ENCODE results near the gene ZNF444. TPM values are rescaled to one million over a fixed set of nuclear protein-coding genes. Genes with fewer than 3 reads are reported as not detected.

Gene ZNF444
- total and polyA plus RNA-seq, 9 of the 15 experiments (the other 6 are each of a cell fraction or from before 2014, with no cell fraction given): 0.39 to 40.0 (median 6.9) TPM

DNA sequence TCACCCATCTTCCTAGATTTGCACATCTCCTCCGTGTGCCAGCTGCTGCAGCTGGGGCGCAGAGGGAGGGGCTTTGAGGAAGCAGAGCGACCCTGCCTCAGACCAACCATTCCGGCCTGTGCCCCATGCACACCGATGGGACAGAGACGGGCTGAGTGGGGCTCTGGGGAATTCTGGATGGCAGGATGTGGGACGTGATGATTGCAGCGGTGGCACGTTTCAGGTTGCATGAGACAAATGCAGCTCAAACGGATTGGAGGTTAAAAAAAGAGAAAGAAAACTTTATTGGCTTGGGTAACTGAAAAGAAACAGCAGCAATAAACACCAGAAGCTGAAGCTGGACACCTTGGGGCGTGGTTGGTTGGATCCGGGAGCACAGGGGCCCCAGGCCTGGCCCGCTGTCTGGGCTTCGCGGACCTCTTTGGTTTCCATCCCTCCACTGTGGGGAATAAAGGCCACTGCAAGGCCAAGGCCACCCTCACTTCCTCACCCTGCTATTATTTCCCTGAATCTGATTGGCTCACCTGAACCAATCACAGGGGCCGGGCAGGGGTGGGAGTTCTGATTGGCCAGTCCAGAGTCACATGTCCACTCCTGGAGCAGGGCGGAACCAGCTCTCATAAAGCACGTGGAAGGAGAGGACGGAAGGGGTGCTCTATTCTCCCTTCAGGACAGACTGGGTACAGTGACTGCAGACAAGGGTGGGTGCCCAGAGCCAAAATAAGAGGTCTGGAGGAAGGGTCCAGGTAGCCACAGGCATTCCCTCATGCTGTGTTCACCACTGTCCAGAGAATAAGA is 13.9 kb upstream of the ZNF444 start:
- intact Hi-C loops (cut with micrococcal nuclease): no loop called here
- Histone ChIP-seq H3K9me1 (ENCODE audit: control insufficient read depth, insufficient read depth, low read length) (peaks cover 2% of the 10 kb centered on the region), H3K4me1 (replicated peaks in 1 of 2; ENCODE audit: control insufficient read depth in 2 of 2, insufficient read depth in 2 of 2, low read length in 2 of 2) (peaks cover 16 to 23% of the 10 kb centered on the region in 2 experiments; a peak in 4 of 5 replicates), H3K4me2 (ENCODE audit: insufficient read depth, low read length) (no peak overlapping the region), H3K27ac (ENCODE audit: extremely low read depth, low read depth, low read length) (no peak overlapping the region), H3K27me3 (ENCODE audit: control insufficient read depth in 2 of 2, insufficient read depth in 2 of 2, low read length in 2 of 2) (no peaks in the 10 kb centered on the region), H3K4me3 (no peak overlapping the region), H3K9ac (ENCODE audit: insufficient read depth in 1 of 2, low read depth in 2 of 2, low read length in 2 of 2) (peak overlapping the region in 1 of 2 experiments; percentile 61; a peak in 1 of 4 replicates), H2AFZ (ENCODE audit: low read depth, low read length) (no peak overlapping the region; the same call in 1 of the 2 replicates), H3K79me2 (ENCODE audit: control insufficient read depth, insufficient read depth, low read length) (no peaks in the 10 kb centered on the region), H3K9me3 (replicated peaks; ENCODE audit: control insufficient read depth, insufficient read depth, low read depth, low read length) (no peaks in the 10 kb centered on the region), H4K20me1 (replicated peaks; ENCODE audit: control insufficient read depth, insufficient read depth, low read length) (no peaks in the 10 kb centered on the region), H3K36me3 (ENCODE audit: control insufficient read depth, insufficient read depth, low read length) (no peaks in the 10 kb centered on the region)
- peak; percentile 76 for ATAC-seq
- POLR2A ChIA-PET: interaction anchor here (0.6 kb wide), 1 partner anchor 14 kb away, joined by 3 read pairs; the partner anchor contains the start of gene ZNF444
- in situ Hi-C loops (cut with MboI): loop anchor here (25.0 kb wide), 1 partner anchor 965 kb away; the partner anchor contains the start of genes DNAAF3 and TNNI3
- peak; percentile 58 to 90 (median 76) for DNase-seq (ENCODE audit: extremely low read depth in 1 of 4, low spot score in 3 of 4)
- FAIRE-seq: no peak
- CTCF ChIA-PET (ENCODE audit: low intra/inter-chr PET ratio): no interaction called here
- 87% methylated on average over 15 of the region's 19 CpGs for WGBS (ENCODE audit: insufficient coverage, low coverage, missing lambda C conversion rate)
- no TSS peak for BruUV-seq (replicated peaks)
- TF ChIP-seq, protein P1, sequence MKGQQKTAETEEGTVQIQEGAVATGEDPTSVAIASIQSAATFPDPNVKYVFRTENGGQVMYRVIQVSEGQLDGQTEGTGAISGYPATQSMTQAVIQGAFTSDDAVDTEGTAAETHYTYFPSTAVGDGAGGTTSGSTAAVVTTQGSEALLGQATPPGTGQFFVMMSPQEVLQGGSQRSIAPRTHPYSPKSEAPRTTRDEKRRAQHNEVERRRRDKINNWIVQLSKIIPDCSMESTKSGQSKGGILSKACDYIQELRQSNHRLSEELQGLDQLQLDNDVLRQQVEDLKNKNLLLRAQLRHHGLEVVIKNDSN (CRISPR knock-in tag; IDR thresholded peaks at IDR 0.05): peak; percentile 83
- TF ChIP-seq ZKSCAN8 (CRISPR knock-in tag; IDR thresholded peaks at IDR 0.05): no peak
- 0 out of 4 replicates have a peak, but pooled peaks of 1 of the 2 experiments have one; percentile 20 for TF ChIP-seq MNT (conservative IDR thresholded peaks at IDR 0.05)
- TF ChIP-seq NCOA6 (IDR thresholded peaks at IDR 0.05): no peak
- TF ChIP-seq TEAD1 (CRISPR knock-in tag; IDR thresholded peaks at IDR 0.05): no peak
- no peak for TF ChIP-seq ARID3A (IDR thresholded peaks at IDR 0.05; ENCODE audit: borderline replicate concordance, low read depth, low read length)
- no peak for TF ChIP-seq SRF (CRISPR knock-in tag; IDR thresholded peaks at IDR 0.05)
